K562 (cell line): ENCODE results near the gene GPATCH3. TPM values are rescaled to one million over a fixed set of nuclear protein-coding genes. Genes with fewer than 3 reads are reported as not detected.
A peak's percentile ranks its signal among the peaks of the same experiment; 100 is the strongest.

Source experiments
- ATAC-seq: fragments of 200-7000 bp; cut with Tn5 transposase; 3 replicates; pipeline ENCODE4 v1.9.1; 2020; ENCODE audit warnings: moderate library complexity
- BruUV-seq: library from RNA; stranded (reverse); fragments of 400-500 nt; replicated peaks from 2 replicates; lab custom pipeline; 2021; lab: Mats Ljungman, UMichigan
- CTCF ChIA-PET: fragments of 300-600 bp; formaldehyde crosslinking; extraction: SDS; loops from one replicate; lab custom pipeline; 2021; ENCODE audit warnings: low intra/inter-chr PET ratio; lab: Yijun Ruan, JAX
- POLR2A ChIA-PET: fragments of 300-600, 350-650 bp; sonication (Branson Sonifier 250); formaldehyde crosslinking; extraction: SDS; loops from one replicate; lab custom pipeline; 2021; ENCODE audit warnings: antibody characterized with exemption, inconsistent platforms; lab: Yijun Ruan, JAX
- DNase-seq, 4 experiments: peaks; one replicate each; pipeline versions ENCODE4 v3.0.0 to v3.0.0-alpha.2; 2011 to 2018; ENCODE audit warnings: low spot score in 3 of 4, mixed read lengths in 3 of 4; ENCODE audit errors: extremely low read depth in 1 of 4
- FAIRE-seq: peaks from 2 replicates; lab custom pipeline; 2011; peaks lifted over from hg19 to GRCh38; lab: Jason Lieb, UNC
- H2AFZ ChIP-seq: 2 replicates; pipeline ENCODE4 v1.6.0; 2011; ENCODE audit warnings: low read depth, low read length, control low read depth, inconsistent platforms
- H3K27ac ChIP-seq: fragments of 200-600 bp; 3 replicates; pipeline ENCODE4 v1.8.0; 2011; ENCODE audit warnings: low read depth, mild to moderate bottlenecking, control low read depth, inconsistent platforms, low read length, moderate library complexity, mixed read lengths; ENCODE audit errors: extremely low read depth
- H3K27me3 ChIP-seq, 2 experiments: fragments of 300-600 bp in 1 of 2; 2 replicates in 1 of 2; 3 replicates in 1 of 2; pipeline versions ENCODE4 v1.6.0 to v1.8.0; 2011; ENCODE audit warnings: inconsistent platforms in 2 of 2, low read length in 2 of 2, mild to moderate bottlenecking in 1 of 2, mixed read lengths in 1 of 2, moderate library complexity in 1 of 2; ENCODE audit not compliant: control insufficient read depth in 2 of 2, insufficient read depth in 2 of 2
- H3K36me3 ChIP-seq: fragments of 300-600 bp; 3 replicates; pipeline ENCODE4 v1.8.0; 2011; ENCODE audit warnings: mild to moderate bottlenecking, low read length, inconsistent platforms; ENCODE audit not compliant: control insufficient read depth, insufficient read depth
- H3K4me1 ChIP-seq, 2 experiments: fragments of 200-600 bp in 1 of 2; replicated peaks in 1 of 2; 2 replicates in 1 of 2; 3 replicates in 1 of 2; pipeline versions ENCODE4 v1.5.1 to v1.8.0; 2011; ENCODE audit warnings: inconsistent platforms in 2 of 2, low read length in 2 of 2, mild to moderate bottlenecking in 1 of 2, mixed read lengths in 1 of 2, moderate library complexity in 1 of 2; ENCODE audit not compliant: control insufficient read depth in 2 of 2, insufficient read depth in 2 of 2
- H3K4me2 ChIP-seq: 2 replicates; pipeline ENCODE4 v1.6.1; 2011; ENCODE audit warnings: low read length, control low read depth, inconsistent platforms, mixed read lengths; ENCODE audit not compliant: insufficient read depth
- H3K4me3 ChIP-seq: fragments of 200-600 bp; sonication (generic), shearing (Covaris generic); 2 replicates; pipeline ENCODE4 v1.5.1; 2016; ENCODE audit warnings: control low read depth, inconsistent platforms
- H3K79me2 ChIP-seq: fragments of 200-600 bp; 3 replicates; pipeline ENCODE4 v1.8.0; 2011; ENCODE audit warnings: low read length, inconsistent platforms; ENCODE audit not compliant: control insufficient read depth, insufficient read depth
- H3K9ac ChIP-seq, 2 experiments: 2 replicates each; pipeline versions ENCODE4 v1.6.0 to v1.6.1; 2011; ENCODE audit warnings: low read depth in 2 of 2, low read length in 2 of 2, control low read depth in 1 of 2, inconsistent platforms in 1 of 2, mild to moderate bottlenecking in 1 of 2, mixed read lengths in 1 of 2; ENCODE audit not compliant: insufficient read depth in 1 of 2
- H3K9me1 ChIP-seq: one replicate; pipeline ENCODE4 v1.6.0; 2011; ENCODE audit warnings: inconsistent platforms, mild to moderate bottlenecking, low read length, moderate library complexity; ENCODE audit not compliant: control insufficient read depth, insufficient read depth
- H3K9me3 ChIP-seq: replicated peaks from 2 replicates; pipeline ENCODE4 v1.5.1; 2011; ENCODE audit warnings: low read depth, low read length, inconsistent platforms; ENCODE audit not compliant: control insufficient read depth, insufficient read depth
- H4K20me1 ChIP-seq: replicated peaks from 2 replicates; pipeline ENCODE4 v1.6.1; 2011; ENCODE audit warnings: low read length, inconsistent platforms, mixed read lengths; ENCODE audit not compliant: control insufficient read depth, insufficient read depth
- SMARCC2 ChIP-seq: fragments of 450-650 bp; IDR thresholded peaks from 2 replicates; pipeline ENCODE4 v1.6.1; 2017; ENCODE audit warnings: antibody characterized with exemption, moderate library complexity, mild to moderate bottlenecking, low read depth
- ZNF146 ChIP-seq: IDR thresholded peaks from one replicate; pipeline ENCODE4 v1.6.1; 2018; ENCODE audit warnings: missing compliant biosample characterization; ENCODE audit not compliant: unreplicated experiment
- WGBS: fragments of 100-300 bp; shearing (Covaris generic); methylation state at CpG from one replicate; pipeline ENCODE4 v1.1.6; 2016; ENCODE audit warnings: low coverage, mixed read lengths; ENCODE audit not compliant: insufficient coverage; ENCODE audit errors: missing lambda C conversion rate; 5-methylcytosine and 5-hydroxymethylcytosine counted together
- in situ Hi-C: fragments of 300-500 bp; cut with MboI; formaldehyde crosslinking; loops from 4 replicates; pipeline ENCODE4 v1.15.0; 2018; ENCODE audit warnings: inconsistent platforms, mixed read lengths
- intact Hi-C: fragments of 100-400 bp; cut with micrococcal nuclease; formaldehyde crosslinking; loops from 2 replicates; pipeline ENCODE4 v1.14.2; 2022
- polyA plus RNA-seq, 8 experiments: library from polyadenylated mRNA; depleted of rRNA in 4 of 8; stranded (reverse) in 5 of 8; unstranded in 3 of 8; fragments of >200 nt; fragmentation: Nextera tagmentation in 2 of 8; fragmentation: Illumina TruSeq in 1 of 8; extraction: Ambion mirVana in 2 of 8; extraction: Trizol in 1 of 8; gene quantifications; 2 replicates each; pipeline versions ENCODE4 v1.2.1 to v1.2.3, GENCODE V29; 2011 to 2014; ENCODE audit warnings: inconsistent platforms in 1 of 8, missing spikeins in 1 of 8
- total RNA-seq, 7 experiments: library from RNA; depleted of rRNA in 6 of 7; stranded (reverse); fragments of >200 nt in 6 of 7; fragmentation: Illumina TruSeq in 2 of 7; extraction: Trizol in 2 of 7; gene quantifications; 2 replicates each; pipeline versions ENCODE4 v1.2.1 to v1.2.3, GENCODE V29; 2011 to 2021; ENCODE audit warnings: low replicate concordance in 1 of 7
- TF ChIP-seq, protein P1 (sequence below), 3 experiments: IDR thresholded peaks in 2 of 3; conservative IDR thresholded peaks in 1 of 3; 2 replicates each; pipeline ENCODE4 v1.5.1; 2011 to 2012; ENCODE audit warnings: low read length in 3 of 3, mild to moderate bottlenecking in 3 of 3, control low read depth in 2 of 3, improper control_type of control experiment in 1 of 3, inconsistent platforms in 1 of 3, low read depth in 1 of 3, mixed read lengths in 1 of 3, moderate library complexity in 1 of 3; ENCODE audit not compliant: insufficient read depth in 2 of 3

The GPATCH3 gene
- total and polyA plus RNA-seq, 9 of the 15 experiments (the other 6 are each of a cell fraction or from before 2014, with no cell fraction given): 1.6 to 23.0 (median 13.3) TPM

DNA sequence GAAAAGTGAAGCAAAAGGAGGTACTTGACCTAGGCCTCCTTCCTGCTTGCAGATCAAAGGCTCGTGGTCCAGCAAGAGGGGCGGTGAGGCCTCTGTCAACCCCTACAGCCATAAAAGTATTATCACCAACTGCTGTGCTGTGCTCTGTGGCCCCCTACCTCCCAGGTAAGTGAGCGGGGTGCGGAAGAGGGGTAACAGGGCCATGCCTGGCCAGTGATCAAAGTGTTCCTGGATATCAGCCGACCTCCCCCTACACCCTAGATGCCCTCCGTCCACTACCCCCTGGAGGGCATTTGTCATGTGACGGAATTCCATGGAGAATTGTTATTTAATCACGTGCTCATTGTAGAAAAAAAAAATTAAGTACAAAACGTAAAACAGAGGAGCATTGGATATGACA, 47.6 kb downstream of the GPATCH3 start (continued):
- no peak for TF ChIP-seq SMARCC2

DNA sequence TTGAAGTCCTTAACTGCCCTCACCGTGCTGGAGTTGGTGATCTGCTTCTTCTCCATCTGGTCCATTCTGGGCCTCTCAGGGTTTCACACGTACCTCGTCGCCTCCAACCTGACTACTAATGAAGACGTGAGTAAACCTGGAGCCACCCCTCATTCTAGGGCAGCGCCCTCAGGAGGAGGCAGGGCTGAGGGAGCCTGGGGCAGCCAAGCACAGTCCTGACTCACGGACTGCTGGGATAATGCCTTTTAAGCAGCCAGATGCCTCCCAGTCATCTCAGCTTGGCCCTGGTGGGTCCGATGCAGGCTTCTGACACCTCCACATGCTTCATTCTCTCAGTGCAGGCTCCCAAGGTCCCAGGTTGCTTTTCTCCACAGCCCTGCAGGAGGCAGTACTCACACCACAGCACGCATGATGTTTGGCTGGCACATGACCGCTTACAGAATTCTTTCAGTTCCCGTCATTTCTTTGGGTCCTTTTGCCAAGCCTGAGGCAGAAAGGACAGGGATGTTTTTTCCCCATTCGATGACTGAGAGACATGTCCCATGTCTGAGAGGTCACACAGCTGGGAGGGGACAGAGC, 49.1 kb downstream of the GPATCH3 start:
- ATAC-seq (no peak), FAIRE-seq (no peak), DNase-seq (no peak)
- Histone ChIP-seq H4K20me1 (peaks cover 13% of the 10 kb centered on the region), H3K4me1 (peaks cover 0 to 10% of the 10 kb centered on the region in 2 experiments; a peak in 3 of 5 replicates), H3K9ac (peak overlapping the region in 1 of 2 experiments; percentile 23; a peak in 2 of 4 replicates), H3K4me2 (no peak overlapping the region), H3K27ac (no peak overlapping the region), H3K9me1 (peaks cover 8% of the 10 kb centered on the region), H3K4me3 (no peak overlapping the region), H3K27me3 (no peaks in the 10 kb centered on the region), H3K79me2 (no peaks in the 10 kb centered on the region), H3K9me3 (no peaks in the 10 kb centered on the region), H3K36me3 (peaks cover 86% of the 10 kb centered on the region; the same call in 2 of the 3 replicates), H2AFZ (no peak overlapping the region)
- CTCF ChIA-PET: interaction anchor here (0.7 kb wide), 1 partner anchor 27 kb away, joined by 3 read pairs; no protein-coding TSS in a partner anchor
- in situ Hi-C loops (no loop called here), intact Hi-C loops (no loop called here)
- 82% methylated on average over 12 of the region's 12 CpGs for WGBS
- BruUV-seq: no TSS peak
- POLR2A ChIA-PET: interaction anchor here (0.9 to 3.2 kb wide), 6 partner anchors 10 to 351 kb away, joined by 3 to 11 read pairs (median 3); no protein-coding TSS in a partner anchor
- TF ChIP-seq, protein P1, sequence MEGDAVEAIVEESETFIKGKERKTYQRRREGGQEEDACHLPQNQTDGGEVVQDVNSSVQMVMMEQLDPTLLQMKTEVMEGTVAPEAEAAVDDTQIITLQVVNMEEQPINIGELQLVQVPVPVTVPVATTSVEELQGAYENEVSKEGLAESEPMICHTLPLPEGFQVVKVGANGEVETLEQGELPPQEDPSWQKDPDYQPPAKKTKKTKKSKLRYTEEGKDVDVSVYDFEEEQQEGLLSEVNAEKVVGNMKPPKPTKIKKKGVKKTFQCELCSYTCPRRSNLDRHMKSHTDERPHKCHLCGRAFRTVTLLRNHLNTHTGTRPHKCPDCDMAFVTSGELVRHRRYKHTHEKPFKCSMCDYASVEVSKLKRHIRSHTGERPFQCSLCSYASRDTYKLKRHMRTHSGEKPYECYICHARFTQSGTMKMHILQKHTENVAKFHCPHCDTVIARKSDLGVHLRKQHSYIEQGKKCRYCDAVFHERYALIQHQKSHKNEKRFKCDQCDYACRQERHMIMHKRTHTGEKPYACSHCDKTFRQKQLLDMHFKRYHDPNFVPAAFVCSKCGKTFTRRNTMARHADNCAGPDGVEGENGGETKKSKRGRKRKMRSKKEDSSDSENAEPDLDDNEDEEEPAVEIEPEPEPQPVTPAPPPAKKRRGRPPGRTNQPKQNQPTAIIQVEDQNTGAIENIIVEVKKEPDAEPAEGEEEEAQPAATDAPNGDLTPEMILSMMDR (IDR thresholded peaks at IDR 0.05 in 2 of 3, conservative IDR thresholded peaks at IDR 0.05 in 1 of 3; ENCODE audit: insufficient read depth in 2 of 3, low read depth in 1 of 3, low read length in 3 of 3): peak in 2 of 3 experiments; percentile 15 to 24; a peak in 2 of 6 replicates
- TF ChIP-seq ZNF146 (CRISPR knock-in tag): no peak
- TF ChIP-seq, all 486 proteins: peak for 1
